Pancreas (tissue), 10 donors: Measurements from ENCODE around the gene INVS. TPM values are rescaled to one million over a fixed set of nuclear protein-coding genes. Genes with fewer than 3 reads are reported as not detected.
A peak's percentile ranks its signal among the peaks of the same experiment; 100 is the strongest.

Experiments
- ATAC-seq, 4 donors: fragments of 200-7000 bp; cut with Tn5 transposase; one replicate each; pipeline versions ENCODE4 v1.8.0 to v1.9.1; 2020; ENCODE audit warnings: mild to moderate bottlenecking in 4 of 4, moderate library complexity in 4 of 4
- DNase-seq, 6 donors: peaks; one replicate each; pipeline ENCODE4 v3.0.0-alpha.2; 2020
- FAIRE-seq: peaks from 2 replicates; lab custom pipeline; 2012; peaks lifted over from hg19 to GRCh38; lab: Jason Lieb, UNC
- H3K27ac ChIP-seq, 4 donors: fragments of 200-600 bp; sonication (generic); 1 replicate in 3 of 4; 2 replicates in 1 of 4; pipeline versions ENCODE4 v1.5.0 to v1.8.0; 2020
- H3K27me3 ChIP-seq, 4 donors: fragments of 200-600 bp; one replicate each; pipeline ENCODE4 v1.8.0; 2021
- H3K36me3 ChIP-seq, 3 donors: fragments of 200-600 bp; sonication (generic) in 1 of 3; one replicate each; pipeline versions ENCODE4 v1.5.0 to v1.8.0; 2020 to 2021
- H3K4me1 ChIP-seq, 3 donors: fragments of 200-600 bp; one replicate each; pipeline ENCODE4 v1.8.0; 2021
- H3K4me3 ChIP-seq, 4 donors: fragments of 200-600 bp; sonication (generic) in 2 of 4; one replicate each; pipeline versions ENCODE4 v1.5.0 to v1.8.0; 2020 to 2021
- H3K9me3 ChIP-seq, 4 donors: fragments of 200-600 bp; one replicate each; pipeline ENCODE4 v1.8.0; 2021
- whole genome bisulfite sequencing, 2 donors: extraction: QIAGEN DNeasy Blood & Tissue Kit; methylation state at CpG; one replicate each; pipeline ENCODE4 v1.1.7; 2013; 5-methylcytosine and 5-hydroxymethylcytosine counted together
- intact Hi-C, 3 donors: fragments of 100-400 bp; cut with DNase I; formaldehyde crosslinking; loops; one replicate each; pipeline versions ENCODE4 v1.11.1 to v1.14.2; 2022
- polyA plus RNA-seq, 2 donors: library from polyadenylated mRNA; stranded (reverse); fragments of 200-250 nt; gene quantifications; one replicate each; pipeline ENCODE4 v1.2.3, GENCODE V29; 2013
- total RNA-seq, 6 donors: library from RNA; stranded (reverse); fragmentation: NEBNext Ultra II Directional in 4 of 6; extraction: Animal tissue kit (Norgen Biotek cat#: 25700) in 4 of 6; gene quantifications; one replicate each; pipeline versions ENCODE4 v1.2.1 to v1.2.4, GENCODE V29; 2021 to 2023
- TF ChIP-seq, protein P1 (sequence below), 4 donors: fragments of 200-600 bp; sonication (generic) in 3 of 4; IDR thresholded peaks; one replicate each; pipeline versions ENCODE4 v1.5.0 to v1.8.0; 2021; ENCODE audit warnings: antibody characterized with exemption in 4 of 4
- donor health status: healthy with polysubstance abuse.
- donor health status: DM: no; HTN: no; CAD: no; lungs with moderate emphysema.
- donor health status: DM: no; HTN: no; CAD: no.
- donor health status: control.
- donor health status: control.
- donor health status: Bipolar disorder and iron deficiency.
- donor health status: DM: yes; HTN: yes; CAD: no.
- donor health status: DM: no; HTN: no; CAD: no.
- donor health status: DM: no; HTN: no; CAD: no.
- donor health status: DM: yes; HTN: yes; CAD: no.

Gene INVS
- total and polyA plus RNA-seq, 8 donors: 3.1 to 15.0 (median 6.0) TPM

DNA sequence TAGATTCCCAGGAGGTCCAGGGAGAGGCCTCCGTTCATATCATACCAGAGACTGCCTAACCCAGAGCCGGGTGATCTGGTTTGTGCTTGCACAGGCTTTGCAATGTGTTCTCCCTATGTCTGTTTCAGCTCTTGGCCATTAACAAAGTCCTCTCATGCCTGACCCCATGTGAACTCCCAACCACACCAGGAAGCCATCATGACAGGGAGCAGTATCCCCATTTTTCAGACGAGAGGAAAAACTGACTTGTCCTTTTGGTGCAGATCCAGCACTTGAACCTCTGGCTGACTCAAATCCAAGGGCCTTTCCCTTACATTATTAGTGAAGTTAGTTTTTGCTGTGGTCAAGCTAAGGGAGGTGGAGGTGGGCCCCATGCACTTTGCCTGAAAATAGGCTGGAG, 195.3 kb downstream of the INVS start:
- peaks cover 0 to 15% (median 0%) of the 10 kb centered on the region in 3 donors for H3K36me3 ChIP-seq
- H3K9me3 ChIP-seq: no peaks in the 10 kb centered on the region
- peaks cover 0 to 10% (median 9%) of the 10 kb centered on the region in 3 donors for H3K4me1 ChIP-seq
- H3K27me3 ChIP-seq: no peaks in the 10 kb centered on the region
- H3K4me3 ChIP-seq: no peak overlapping the region
- FAIRE-seq: no peak
- intact Hi-C loops: no loop called here
- 80 to 88% methylated on average over 3 of the region's 3 CpGs for WGBS, 2 donors
- no peak for DNase-seq
- TF ChIP-seq, protein P1, sequence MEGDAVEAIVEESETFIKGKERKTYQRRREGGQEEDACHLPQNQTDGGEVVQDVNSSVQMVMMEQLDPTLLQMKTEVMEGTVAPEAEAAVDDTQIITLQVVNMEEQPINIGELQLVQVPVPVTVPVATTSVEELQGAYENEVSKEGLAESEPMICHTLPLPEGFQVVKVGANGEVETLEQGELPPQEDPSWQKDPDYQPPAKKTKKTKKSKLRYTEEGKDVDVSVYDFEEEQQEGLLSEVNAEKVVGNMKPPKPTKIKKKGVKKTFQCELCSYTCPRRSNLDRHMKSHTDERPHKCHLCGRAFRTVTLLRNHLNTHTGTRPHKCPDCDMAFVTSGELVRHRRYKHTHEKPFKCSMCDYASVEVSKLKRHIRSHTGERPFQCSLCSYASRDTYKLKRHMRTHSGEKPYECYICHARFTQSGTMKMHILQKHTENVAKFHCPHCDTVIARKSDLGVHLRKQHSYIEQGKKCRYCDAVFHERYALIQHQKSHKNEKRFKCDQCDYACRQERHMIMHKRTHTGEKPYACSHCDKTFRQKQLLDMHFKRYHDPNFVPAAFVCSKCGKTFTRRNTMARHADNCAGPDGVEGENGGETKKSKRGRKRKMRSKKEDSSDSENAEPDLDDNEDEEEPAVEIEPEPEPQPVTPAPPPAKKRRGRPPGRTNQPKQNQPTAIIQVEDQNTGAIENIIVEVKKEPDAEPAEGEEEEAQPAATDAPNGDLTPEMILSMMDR (IDR thresholded peaks at IDR 0.05): no peak
- no peak overlapping the region for H3K27ac ChIP-seq
- peak in 1 of 4 donors; percentile 16 for ATAC-seq

DNA sequence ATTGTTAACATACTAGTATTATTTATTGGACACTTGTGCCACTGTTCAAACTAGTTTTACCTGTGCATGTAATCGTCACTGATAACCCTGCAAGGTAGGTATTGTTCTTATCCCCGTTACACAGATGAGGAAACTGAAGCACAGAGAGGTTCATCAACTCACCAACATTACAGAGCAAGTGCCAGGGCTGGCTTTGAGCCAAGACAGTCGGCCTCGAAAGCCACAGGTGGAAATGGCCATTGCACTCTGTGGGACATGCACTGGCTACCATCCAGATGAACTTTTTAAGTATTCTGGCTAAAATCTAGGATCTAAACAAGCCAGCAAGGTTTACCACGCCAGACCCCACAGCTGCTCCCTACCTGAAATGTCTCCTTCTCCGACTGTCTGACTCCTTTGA, 195.8 kb downstream of the INVS start:
- DNase-seq (peak in 4 of 6 donors; percentile 46 to 71 (median 60)), ATAC-seq (peak in 2 of 4 donors; percentile 27 to 65), FAIRE-seq (no peak)
- Histone ChIP-seq H3K9me3 (no peaks in the 10 kb centered on the region), H3K4me1 (peaks cover 0 to 10% (median 9%) of the 10 kb centered on the region in 3 donors), H3K27me3 (no peaks in the 10 kb centered on the region), H3K27ac (no peak overlapping the region), H3K36me3 (peaks cover 0 to 15% (median 0%) of the 10 kb centered on the region in 3 donors), H3K4me3 (no peak overlapping the region)
- TF ChIP-seq, protein P1 (IDR thresholded peaks at IDR 0.05): no peak
- WGBS, 2 donors: 55 to 56% methylated on average over 6 of the region's 6 CpGs
- intact Hi-C loops: no loop called here

DNA sequence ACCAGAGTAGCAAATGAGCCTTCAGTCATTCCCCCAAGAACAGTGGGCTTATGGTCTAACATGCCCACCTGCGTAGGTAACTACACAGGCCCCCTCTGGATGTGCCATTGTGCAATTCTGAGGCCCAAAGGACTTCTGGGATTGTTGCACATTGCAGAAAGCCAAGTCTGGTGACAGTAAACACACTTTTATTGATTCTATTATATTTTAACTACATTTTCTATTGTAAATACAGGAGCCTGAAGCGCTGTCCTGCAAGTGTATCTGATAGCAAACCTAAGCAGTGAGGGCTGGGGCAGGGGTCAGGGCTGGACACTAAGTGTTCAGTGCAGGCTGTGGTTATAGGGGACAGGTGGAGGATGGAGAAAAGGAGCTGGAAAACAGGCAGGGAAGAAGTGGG, 196.2 kb downstream of the INVS start:
- no peak overlapping the region for H3K27ac ChIP-seq
- no peaks in the 10 kb centered on the region for H3K27me3 ChIP-seq
- 32 to 39% methylated on average over 2 of the region's 2 CpGs for WGBS, 2 donors
- intact Hi-C loops: no loop called here
- H3K9me3 ChIP-seq: no peaks in the 10 kb centered on the region
- TF ChIP-seq, protein P1 (IDR thresholded peaks at IDR 0.05): no peak
- no peak for FAIRE-seq
- peak in 2 of 4 donors; percentile 17 to 61 for ATAC-seq
- no peak overlapping the region for H3K4me3 ChIP-seq
- peaks cover 0 to 15% (median 0%) of the 10 kb centered on the region in 3 donors for H3K36me3 ChIP-seq
- peaks cover 0 to 10% (median 9%) of the 10 kb centered on the region in 3 donors for H3K4me1 ChIP-seq
- no peak for DNase-seq

DNA sequence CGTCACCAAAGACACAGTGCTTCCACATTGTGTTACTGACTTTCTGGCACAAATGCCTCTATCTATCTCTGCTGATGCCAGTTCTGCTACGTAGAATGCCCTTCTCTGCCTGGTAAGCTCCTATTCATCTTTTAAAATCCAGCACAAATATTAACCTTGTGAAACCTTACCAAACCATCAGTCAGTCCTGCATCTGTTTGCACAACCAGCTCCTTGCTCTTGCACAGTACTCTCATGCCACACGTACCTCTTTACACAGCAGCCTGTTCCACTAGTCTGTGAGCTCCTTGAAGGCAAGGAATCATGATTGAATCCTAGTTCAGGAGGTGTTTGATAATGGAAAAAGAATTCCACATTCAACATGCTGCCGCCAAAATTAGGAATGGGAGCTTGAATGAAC, 197.4 kb downstream of the INVS start:
- Histone ChIP-seq H3K9me3 (no peaks in the 10 kb centered on the region), H3K27me3 (no peaks in the 10 kb centered on the region), H3K4me3 (no peak overlapping the region), H3K4me1 (peaks cover 0 to 10% (median 9%) of the 10 kb centered on the region in 3 donors), H3K36me3 (peaks cover 0 to 22% (median 0%) of the 10 kb centered on the region in 3 donors), H3K27ac (no peak overlapping the region)
- DNase-seq: no peak
- TF ChIP-seq, protein P1 (IDR thresholded peaks at IDR 0.05): no peak
- 82 to 92% methylated on average over 4 of the region's 4 CpGs for WGBS, 2 donors
- intact Hi-C loops: no loop called here
- FAIRE-seq: no peak
- no peak for ATAC-seq

DNA sequence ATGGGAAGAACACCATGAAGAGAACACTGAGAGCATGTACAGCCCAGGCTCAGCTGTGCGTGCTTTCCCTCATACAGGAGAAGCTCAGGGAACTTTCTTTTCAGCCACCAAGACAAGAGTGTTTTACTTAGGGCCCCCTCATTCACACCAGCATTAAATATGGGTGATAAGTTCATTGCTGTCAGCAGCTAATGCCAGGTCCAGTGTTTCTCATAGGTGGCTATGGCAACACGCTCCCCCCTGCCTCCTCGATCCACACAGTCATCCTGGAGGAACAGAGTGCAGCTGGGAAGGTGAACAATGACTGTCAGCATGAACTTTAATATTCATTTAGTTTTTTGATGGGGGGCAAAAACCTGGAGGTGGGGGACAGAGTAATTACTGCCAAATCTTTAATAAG, 199.3 kb downstream of the INVS start:
- no peak overlapping the region for H3K27ac ChIP-seq
- no peak for ATAC-seq

More for the DNA sequence above, 199.3 kb downstream of the INVS start:
- Histone ChIP-seq H3K4me1 (peaks cover 0 to 10% (median 9%) of the 10 kb centered on the region in 3 donors), H3K36me3 (peaks cover 0 to 18% (median 0%) of the 10 kb centered on the region in 3 donors), H3K9me3 (no peaks in the 10 kb centered on the region), H3K4me3 (no peak overlapping the region), H3K27me3 (no peaks in the 10 kb centered on the region)
- WGBS, 2 donors: 82 to 96% methylated on average over 3 of the region's 3 CpGs
- TF ChIP-seq, protein P1 (IDR thresholded peaks at IDR 0.05): no peak
- intact Hi-C loops: no loop called here
- DNase-seq (no peak), FAIRE-seq (no peak)
